Measurements from ENCODE around the gene AUTS2. TPM values are rescaled to one million over a fixed set of nuclear protein-coding genes. Genes with fewer than 3 reads are reported as not detected.
A peak's percentile ranks its signal among the peaks of the same experiment; 100 is the strongest.

AUTS2 gene
- total RNA-seq, 1 donor from 2014 or later: 5.3 TPM

GRCh38 chr7:69696686-69697685, 98.7 kb downstream of the AUTS2 start:
- DNase-seq (ENCODE audit: missing footprints) (no peak), ATAC-seq (no peak)
- intact Hi-C loops (cut with DNase I): no loop called here

DNA sequence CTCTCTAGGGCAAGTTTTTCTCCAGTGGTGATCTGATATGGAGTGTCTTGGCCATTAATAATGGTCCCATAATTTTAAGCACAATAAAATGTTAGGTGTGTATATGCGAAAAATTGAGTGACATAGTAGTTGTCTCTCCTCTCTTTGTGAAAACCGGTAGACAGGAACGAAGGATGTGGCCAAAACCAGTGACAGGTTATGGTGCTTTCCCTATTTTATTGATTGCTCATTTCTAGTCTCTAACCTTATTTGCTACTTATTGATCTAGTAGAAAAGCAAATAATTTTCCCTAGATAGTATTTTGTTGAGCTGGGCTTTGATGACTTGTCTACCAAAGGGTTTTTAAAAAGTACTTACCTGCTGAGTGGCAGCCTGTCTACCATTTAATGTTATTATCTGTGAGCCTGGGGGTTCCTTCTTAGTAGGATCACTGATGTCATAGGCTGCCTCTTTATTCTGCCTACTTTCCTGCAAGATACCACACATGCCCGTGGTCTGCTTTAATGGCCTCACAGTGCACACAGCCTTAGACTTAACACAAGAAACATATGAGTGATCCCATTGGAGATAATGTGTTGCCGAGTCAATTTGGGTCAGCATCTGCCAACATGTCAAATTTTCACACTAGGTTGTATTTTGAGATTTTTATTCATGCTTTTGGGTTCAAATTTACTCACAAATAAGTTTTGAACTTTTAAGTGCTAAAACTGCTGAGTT, 100.0 kb downstream of the AUTS2 start:
- ATAC-seq: no peak
- intact Hi-C loops (cut with DNase I): no loop called here
- no peak for DNase-seq (ENCODE audit: missing footprints)

DNA sequence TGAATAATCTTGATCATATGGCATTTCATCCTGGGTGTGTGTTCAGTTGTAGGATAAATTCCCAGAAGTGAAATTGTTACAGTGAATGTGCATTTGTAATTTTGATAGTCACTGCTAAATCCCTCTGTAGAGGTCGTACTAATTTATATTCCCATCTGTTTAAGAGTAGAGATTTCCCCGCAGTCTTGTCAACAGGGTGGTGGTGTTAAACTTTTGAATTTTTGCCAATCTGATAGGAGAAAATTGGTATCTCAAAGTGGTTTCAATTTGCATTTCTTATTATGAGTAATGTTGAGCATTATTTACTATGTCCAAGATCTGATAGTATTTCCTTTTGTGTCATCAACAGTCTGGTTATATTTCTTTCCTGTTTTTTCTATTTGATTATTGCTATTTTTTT, 101.7 kb downstream of the AUTS2 start:
- no peak for ATAC-seq
- no peak for DNase-seq (ENCODE audit: missing footprints)
- intact Hi-C loops (cut with DNase I): no loop called here

GRCh38 chr7:69700331-69700730, 102.1 kb downstream of the AUTS2 start:
- DNase-seq (ENCODE audit: missing footprints) (no peak), ATAC-seq (no peak)
- intact Hi-C loops (cut with DNase I): no loop called here

- DNase-seq (ENCODE audit: missing footprints) (no peak), ATAC-seq (no peak)
- intact Hi-C loops (cut with DNase I): no loop called here
Measured at GRCh38 chr7:69701288-69701687, 103.0 kb downstream of the AUTS2 start.

DNA sequence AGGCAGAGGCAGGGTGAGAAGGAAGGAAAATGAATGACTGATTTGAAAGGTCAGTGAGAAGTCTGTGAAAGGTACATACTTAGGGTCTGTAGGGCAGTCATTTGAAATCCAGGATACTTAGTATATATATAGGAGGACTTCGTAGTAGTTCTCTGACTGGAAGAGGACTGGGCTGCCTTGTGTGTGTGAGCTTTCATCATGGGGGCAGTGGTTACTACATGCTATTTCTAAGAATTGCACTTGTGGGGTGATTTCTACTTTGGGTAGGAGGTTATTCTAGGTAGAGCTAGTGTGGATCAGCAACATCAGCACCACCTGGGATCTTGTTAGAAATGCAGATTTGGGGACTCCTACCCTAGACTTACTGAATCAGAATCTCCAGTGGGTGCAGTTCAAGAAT, 104.1 kb downstream of the AUTS2 start:
- ATAC-seq (no peak), DNase-seq (ENCODE audit: missing footprints) (no peak)
- intact Hi-C loops (cut with DNase I): no loop called here

GRCh38 chr7:69703099-69703498, 104.8 kb downstream of the AUTS2 start:
- DNase-seq (ENCODE audit: missing footprints): no peak
- intact Hi-C loops (cut with DNase I): no loop called here
- ATAC-seq: no peak

DNA sequence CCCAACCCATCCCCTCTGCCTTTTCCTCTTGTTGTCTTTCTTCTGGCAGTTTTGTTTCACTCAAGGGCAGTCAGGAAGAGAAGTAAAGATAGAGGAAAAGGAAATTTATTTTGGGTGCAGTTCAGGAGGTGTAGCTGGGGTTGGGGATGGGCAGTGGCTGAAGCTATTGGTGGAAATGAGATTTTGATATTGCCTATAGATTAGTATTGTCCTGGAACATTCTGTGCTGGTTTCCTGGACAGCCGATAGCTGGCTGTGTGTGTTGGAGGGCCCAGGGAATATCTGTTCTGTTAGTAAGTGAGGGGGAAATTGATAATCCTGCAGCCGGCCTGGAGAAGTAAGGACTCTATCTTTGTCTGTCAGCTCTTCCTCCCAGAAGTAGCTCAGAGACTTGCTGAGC, 107.8 kb downstream of the AUTS2 start:
- intact Hi-C loops (cut with DNase I): no loop called here
- ATAC-seq: no peak
- no peak for DNase-seq (ENCODE audit: missing footprints)

GRCh38 chr7:69708857-69709256, 110.6 kb downstream of the AUTS2 start:
- ATAC-seq (peak; percentile 16), DNase-seq (ENCODE audit: missing footprints) (no peak)
- intact Hi-C loops (cut with DNase I): no loop called here

GRCh38 chr7:69710768-69711438, 112.6 kb downstream of the AUTS2 start:
- intact Hi-C loops (cut with DNase I): no loop called here
- ATAC-seq: no peak
- DNase-seq (ENCODE audit: missing footprints): no peak

DNA sequence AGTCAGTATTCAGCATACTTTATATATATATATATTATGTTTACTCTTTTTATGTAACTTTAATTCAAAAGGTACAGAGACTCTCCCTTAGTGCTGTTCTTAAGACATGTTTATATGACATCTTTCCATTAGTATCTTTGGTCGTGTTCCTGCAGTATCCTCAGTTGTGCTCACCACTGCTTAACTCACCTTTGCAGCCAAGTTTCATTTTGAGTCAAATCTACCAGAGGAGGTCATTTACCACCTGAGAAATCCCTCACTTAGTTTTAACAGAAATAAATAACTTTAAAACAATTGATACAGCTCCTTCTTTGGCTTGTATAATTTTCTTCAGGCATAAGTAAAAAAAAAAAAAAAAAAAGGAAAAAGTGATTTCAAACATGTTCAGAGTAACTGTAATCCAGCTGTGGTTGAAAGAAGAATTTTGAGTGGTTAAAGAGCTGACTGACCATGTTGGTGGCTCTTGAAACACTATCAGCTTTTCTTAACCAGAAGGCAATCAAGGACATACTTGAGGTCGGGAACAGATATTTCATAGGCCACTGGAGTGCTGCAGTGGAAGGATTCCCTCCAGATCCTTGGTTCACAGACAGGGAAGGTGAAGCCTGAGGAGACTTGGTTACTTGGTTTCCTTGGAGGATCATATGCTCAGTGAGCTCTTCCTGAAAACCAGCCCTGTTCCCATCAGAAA, 116.8 kb downstream of the AUTS2 start:
- DNase-seq (ENCODE audit: missing footprints): no peak
- intact Hi-C loops (cut with DNase I): no loop called here
- no peak for ATAC-seq

DNA sequence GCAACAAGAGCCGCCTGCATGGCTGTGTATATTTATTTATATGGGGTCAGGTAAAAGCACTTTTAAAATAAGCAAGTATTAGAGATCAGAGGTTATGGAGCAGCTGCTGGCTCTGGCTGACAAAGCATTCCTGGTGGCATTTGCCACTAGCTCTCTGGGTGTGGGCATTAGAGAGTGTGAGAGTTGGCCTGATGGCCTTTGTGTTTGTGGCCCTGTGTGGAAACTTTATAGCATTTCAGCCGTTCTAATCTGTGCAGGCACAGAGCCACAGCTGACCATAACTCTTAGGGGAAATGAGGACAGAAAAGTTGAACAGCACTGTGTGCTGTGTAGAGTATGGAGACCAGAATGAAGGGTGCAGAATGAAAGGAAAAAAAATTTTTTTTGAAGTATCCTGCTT, 118.9 kb downstream of the AUTS2 start:
- ATAC-seq (peak; percentile 16), DNase-seq (ENCODE audit: missing footprints) (no peak)
- intact Hi-C loops (cut with DNase I): no loop called here

DNA sequence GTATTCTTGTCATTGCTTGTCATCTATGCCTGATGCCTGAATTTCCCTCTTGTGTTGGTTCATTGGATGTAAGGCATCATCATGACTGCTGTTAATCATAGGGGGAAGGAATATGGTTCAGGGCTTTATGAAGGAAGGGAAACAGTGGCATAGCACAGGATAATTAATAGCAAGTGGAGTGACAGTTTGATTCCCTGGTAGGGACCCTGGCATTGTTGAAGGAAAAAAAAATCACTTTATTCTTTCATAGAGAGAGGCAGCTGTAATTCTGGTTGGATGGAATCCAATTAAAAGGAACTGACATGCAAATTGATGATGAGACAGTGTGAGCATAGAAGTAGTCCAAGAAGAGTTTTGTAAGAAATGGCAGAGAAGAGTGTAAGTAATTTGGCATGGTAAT, 121.4 kb downstream of the AUTS2 start:
- intact Hi-C loops (cut with DNase I): no loop called here
- ATAC-seq: no peak

DNA sequence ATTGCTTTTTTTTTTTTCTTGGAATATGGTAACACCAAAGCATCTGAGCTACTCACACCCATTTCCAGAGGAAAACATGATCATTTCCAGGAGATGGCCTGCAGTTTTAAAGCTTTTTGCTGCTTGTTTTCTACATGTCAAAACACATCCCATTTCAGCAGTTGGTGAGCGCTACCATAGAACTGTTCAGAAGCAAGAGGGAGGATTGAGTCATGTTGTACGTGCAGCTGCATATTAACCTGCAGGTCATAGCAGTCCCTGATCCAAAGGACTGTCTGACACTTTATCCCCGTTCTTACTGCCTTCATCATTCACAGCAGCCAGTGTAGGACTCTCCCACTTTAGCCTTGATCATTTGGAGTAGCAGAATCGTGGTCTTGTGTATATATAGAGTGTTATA, 124.6 kb downstream of the AUTS2 start:
- intact Hi-C loops (cut with DNase I): no loop called here
- ATAC-seq (no peak), DNase-seq (ENCODE audit: missing footprints) (no peak)

More for the DNA sequence above, 121.4 kb downstream of the AUTS2 start:
- DNase-seq (ENCODE audit: missing footprints): no peak

DNA sequence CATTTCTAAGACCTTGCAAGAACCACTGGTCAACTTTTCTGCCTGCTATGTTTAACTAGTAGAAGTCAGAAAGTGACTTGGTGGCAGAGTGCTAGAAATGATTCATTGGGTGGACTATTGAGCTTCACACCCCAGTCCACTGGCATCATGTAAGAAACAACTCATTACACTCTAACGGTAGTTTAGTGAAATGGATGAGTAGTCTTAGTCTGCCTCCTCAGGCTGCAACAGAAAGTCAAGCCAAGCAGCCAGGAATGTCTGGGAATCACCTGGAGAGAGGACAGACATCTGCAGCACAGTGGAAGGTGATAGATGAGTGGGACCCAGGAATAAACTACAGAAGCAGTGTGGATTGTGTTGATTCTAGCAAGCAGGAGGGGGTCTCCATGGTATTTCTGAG, 125.4 kb downstream of the AUTS2 start:
- DNase-seq (ENCODE audit: missing footprints): no peak
- intact Hi-C loops (cut with DNase I): no loop called here

GRCh38 chr7:69728304-69728703, 130.0 kb downstream of the AUTS2 start:
- ATAC-seq (no peak), DNase-seq (ENCODE audit: missing footprints) (no peak)
- intact Hi-C loops (cut with DNase I): no loop called here

More for the DNA sequence above, 125.4 kb downstream of the AUTS2 start:
- ATAC-seq: no peak

DNA sequence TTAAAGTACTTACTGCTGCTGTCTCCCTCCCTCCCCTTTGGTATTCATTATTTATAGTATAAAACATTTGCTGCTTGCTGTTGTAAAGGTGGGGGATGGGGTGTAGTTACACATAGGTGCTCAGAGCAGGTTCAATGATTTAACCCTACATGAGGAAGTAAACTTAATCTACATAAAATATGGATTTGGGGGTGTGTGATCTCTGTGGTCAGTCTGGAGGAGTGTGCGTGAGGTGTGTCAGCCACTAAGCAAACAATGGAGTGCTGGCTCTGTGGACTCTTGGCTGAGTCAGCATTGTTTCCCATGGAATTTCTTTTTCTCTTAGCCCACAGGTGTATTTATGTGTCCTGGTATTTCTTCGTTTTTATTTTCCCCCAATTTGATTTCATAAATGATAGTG, 133.9 kb downstream of the AUTS2 start:
- DNase-seq (ENCODE audit: missing footprints) (no peak), ATAC-seq (no peak)
- intact Hi-C loops (cut with DNase I): no loop called here

DNA sequence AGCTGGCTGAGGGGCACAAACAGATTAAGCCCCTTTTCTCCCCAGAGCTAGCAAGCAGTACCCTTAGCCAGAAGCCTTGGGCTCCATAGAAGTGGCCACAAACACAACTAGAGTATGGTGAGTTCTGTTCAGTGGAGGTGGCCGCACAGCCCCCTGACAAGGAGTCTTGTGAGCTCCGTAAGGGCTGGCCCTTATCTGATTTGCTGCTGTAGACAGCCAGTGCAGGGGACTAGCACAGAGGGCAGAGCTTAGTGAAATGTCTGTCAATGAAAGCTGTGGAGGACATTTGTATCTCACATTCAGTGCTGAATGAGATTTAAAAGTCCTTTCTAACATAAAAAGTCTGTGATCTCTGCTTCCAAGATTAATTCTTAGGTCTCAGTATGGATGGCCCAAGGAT, 137.3 kb downstream of the AUTS2 start:
- intact Hi-C loops (cut with DNase I): no loop called here
- DNase-seq (ENCODE audit: missing footprints): no peak
- ATAC-seq: no peak

Measured in Right ventricle myocardium inferior (tissue), 1 donor.